Stimulated activated CD4-positive, alpha-beta T cell treated with anti-CD3 and anti-CD28 coated beads, Interleukin-2, amount 100 ng/mL, for 48 hours (primary cell): ENCODE results near the gene WWC1.

ENCODE experiments used
- DNase-seq, 2 donors: peaks; one replicate each; pipeline ENCODE4 v3.0.0-alpha.2; 2020

WWC1 gene

GRCh38 chr5:168455201-168455600 is 163.8 kb downstream of the WWC1 start:
- DNase-seq, result no peak

GRCh38 chr5:168457542-168457941 is 166.1 kb downstream of the WWC1 start:
- DNase-seq, result no peak

GRCh38 chr5:168460606-168461005 is 169.2 kb downstream of the WWC1 start:
- DNase-seq, result no peak

- DNase-seq, result no peak
These were observed 171.6 kb downstream of the WWC1 start for GRCh38 chr5:168463081-168463480.

- DNase-seq, result no peak
These were observed 172.8 kb downstream of the WWC1 start for GRCh38 chr5:168464214-168464613.

GRCh38 chr5:168464641-168465040 is 173.2 kb downstream of the WWC1 start:
- DNase-seq, result no peak

GRCh38 chr5:168467755-168468330 is 176.4 kb downstream of the WWC1 start:
- no peak for DNase-seq

- DNase-seq, result no peak
These were observed 177.4 kb downstream of the WWC1 start for GRCh38 chr5:168468836-168469235.

- DNase-seq, result no peak
These were observed 178.4 kb downstream of the WWC1 start for GRCh38 chr5:168469816-168470215.

- DNase-seq, result no peak
These were observed 180.3 kb downstream of the WWC1 start for GRCh38 chr5:168471785-168472184.

- no peak for DNase-seq
These were observed 180.9 kb downstream of the WWC1 start for GRCh38 chr5:168472329-168472728.

GRCh38 chr5:168474319-168474718 is 182.9 kb downstream of the WWC1 start:
- no peak for DNase-seq

GRCh38 chr5:168477060-168477459 is 185.6 kb downstream of the WWC1 start:
- DNase-seq, result no peak

- no peak for DNase-seq
These were observed 187.7 kb downstream of the WWC1 start for GRCh38 chr5:168479166-168479565.

GRCh38 chr5:168480601-168481000 is 189.2 kb downstream of the WWC1 start:
- DNase-seq, result no peak

- DNase-seq, result no peak
These were observed 189.9 kb downstream of the WWC1 start for GRCh38 chr5:168481330-168481788.

GRCh38 chr5:168482361-168482760 is 190.9 kb downstream of the WWC1 start:
- no peak for DNase-seq

- DNase-seq, result peak; percentile 87 to 89
These were observed 194.9 kb downstream of the WWC1 start, which contains the start of gene RARS1 for GRCh38 chr5:168486136-168486879. Gene RARS1 (plus strand): TSS chr5:168486471. CDS start chr5:168486499, 28 bp downstream.

GRCh38 chr5:168489059-168489458 is 197.6 kb downstream of the WWC1 start:
- DNase-seq, result no peak

GRCh38 chr5:168494057-168494555 is 202.7 kb downstream of the WWC1 start:
- DNase-seq, result no peak

GRCh38 chr5:168502563-168503237 is 211.3 kb downstream of the WWC1 start:
- no peak for DNase-seq

GRCh38 chr5:168513861-168514428 is 222.5 kb downstream of the WWC1 start:
- no peak for DNase-seq
